ENCODE measurements around the gene ATP6V0A1. TPM values are rescaled to one million over a fixed set of nuclear protein-coding genes. Genes with fewer than 3 reads are reported as not detected.

ATP6V0A1 gene
- total RNA-seq, 1 experiment from 2014 or later = 54.6 TPM

DNA sequence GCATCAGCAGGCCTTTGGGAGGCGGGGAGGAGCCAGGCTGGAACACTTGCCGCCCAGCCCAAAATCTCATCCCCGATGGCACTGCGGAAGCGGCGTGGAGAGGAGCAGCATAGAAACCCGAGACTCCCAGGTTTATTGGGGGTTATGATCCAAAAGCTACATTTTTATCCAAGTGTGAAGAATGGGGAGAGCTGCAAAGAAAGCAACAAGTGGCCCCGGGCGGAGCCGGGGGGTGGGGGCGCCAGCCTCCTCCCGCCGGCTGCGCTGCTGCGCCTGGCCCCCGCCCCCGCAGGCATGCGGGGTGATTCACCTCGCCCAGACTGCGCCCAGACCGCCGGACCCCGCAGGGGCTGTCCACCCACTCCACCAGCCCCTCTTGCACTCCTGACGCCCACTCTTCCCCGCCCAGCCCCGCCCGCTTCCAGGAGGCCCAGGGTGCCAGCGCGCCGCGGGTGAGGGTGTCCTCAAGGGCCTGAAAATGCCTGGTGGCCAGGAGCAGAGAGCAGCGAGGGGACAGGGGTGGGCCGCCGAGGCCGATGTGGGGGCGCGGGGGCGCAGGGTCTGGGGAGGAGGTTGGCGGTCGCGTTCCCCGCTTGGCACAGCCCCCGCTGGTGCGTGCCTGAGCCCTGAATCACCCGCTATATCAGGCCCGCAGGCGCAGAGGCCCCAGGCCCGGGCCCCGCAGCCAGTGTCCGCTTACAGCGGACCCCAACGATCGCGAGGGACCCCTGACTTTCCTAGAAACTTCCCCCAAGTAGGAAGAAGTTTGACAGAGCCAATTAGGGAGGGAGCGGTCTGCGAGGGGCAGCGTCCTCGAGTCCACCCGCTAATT lies 37.0 kb upstream of the ATP6V0A1 start:
- Histone ChIP-seq H3K27me3 (replicated peaks; ENCODE audit: insufficient read depth, low read depth, low read length, poor library complexity) (no peaks in the 10 kb centered on the region), H3K9me3 (ENCODE audit: low read depth, low read length, poor library complexity, severe bottlenecking) (no peaks in the 10 kb centered on the region), H3K36me3 (ENCODE audit: insufficient read depth, low read length, poor library complexity, severe bottlenecking) (no peaks in the 10 kb centered on the region), H3K4me1 (ENCODE audit: insufficient read depth, low read length, poor library complexity, severe bottlenecking) (no peaks in the 10 kb centered on the region), H3K4me3 (ENCODE audit: low read depth, low read length, poor library complexity, severe bottlenecking) (peak overlapping the region; percentile 66), H3K27ac (ENCODE audit: low read depth, low read length, poor library complexity, severe bottlenecking) (no peak overlapping the region)
- no peak for TF ChIP-seq EZH2 (IDR thresholded peaks at IDR 0.05; ENCODE audit: borderline replicate concordance, low read depth, low read length, poor library complexity, severe bottlenecking)
- TF ChIP-seq, protein P1, sequence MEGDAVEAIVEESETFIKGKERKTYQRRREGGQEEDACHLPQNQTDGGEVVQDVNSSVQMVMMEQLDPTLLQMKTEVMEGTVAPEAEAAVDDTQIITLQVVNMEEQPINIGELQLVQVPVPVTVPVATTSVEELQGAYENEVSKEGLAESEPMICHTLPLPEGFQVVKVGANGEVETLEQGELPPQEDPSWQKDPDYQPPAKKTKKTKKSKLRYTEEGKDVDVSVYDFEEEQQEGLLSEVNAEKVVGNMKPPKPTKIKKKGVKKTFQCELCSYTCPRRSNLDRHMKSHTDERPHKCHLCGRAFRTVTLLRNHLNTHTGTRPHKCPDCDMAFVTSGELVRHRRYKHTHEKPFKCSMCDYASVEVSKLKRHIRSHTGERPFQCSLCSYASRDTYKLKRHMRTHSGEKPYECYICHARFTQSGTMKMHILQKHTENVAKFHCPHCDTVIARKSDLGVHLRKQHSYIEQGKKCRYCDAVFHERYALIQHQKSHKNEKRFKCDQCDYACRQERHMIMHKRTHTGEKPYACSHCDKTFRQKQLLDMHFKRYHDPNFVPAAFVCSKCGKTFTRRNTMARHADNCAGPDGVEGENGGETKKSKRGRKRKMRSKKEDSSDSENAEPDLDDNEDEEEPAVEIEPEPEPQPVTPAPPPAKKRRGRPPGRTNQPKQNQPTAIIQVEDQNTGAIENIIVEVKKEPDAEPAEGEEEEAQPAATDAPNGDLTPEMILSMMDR (conservative IDR thresholded peaks at IDR 0.05; ENCODE audit: low read depth, low read length) = no peak
- no TSS peak for BruUV-seq (replicated peaks)
- POLR2A ChIA-PET (ENCODE audit: low non-redundant PET) = no interaction called here
- CTCF ChIA-PET = interaction anchor here (0.5 kb wide), 1 partner anchor 109 kb away, joined by 4 read pairs; no protein-coding TSS in a partner anchor
- no peak for DNase-seq (ENCODE audit: low spot score)
- intact Hi-C loops (cut with micrococcal nuclease; ENCODE audit: unreplicated experiment) = no loop called here

DNA sequence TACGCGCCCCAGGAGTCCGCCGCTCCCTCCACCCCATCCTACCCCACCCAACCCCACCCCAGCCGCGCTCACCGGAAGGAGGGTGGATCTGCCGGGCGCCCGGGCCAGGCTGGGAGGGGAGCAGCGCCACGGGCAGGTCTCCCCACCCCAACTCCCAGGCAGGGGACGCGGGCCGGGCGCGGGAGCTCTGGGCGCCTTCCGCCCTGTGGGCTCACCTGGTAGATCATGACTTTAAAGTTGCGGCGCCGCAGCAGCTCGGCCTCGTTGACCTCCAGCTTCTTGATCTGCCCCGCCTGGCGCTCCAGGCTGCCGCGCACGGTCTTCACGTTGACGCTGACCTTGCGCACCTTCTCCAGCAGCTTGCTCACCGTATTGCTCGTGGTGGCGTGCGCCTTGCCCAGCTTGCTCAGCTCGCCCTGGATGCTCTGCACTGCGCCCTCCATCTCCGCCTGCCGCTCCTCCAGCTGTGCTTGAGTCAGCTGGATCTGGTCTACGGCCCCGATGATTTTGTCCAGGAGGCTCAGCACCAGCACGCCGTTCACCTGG lies 36.2 kb upstream of the ATP6V0A1 start:
- Histone ChIP-seq H3K4me3 (ENCODE audit: low read depth, low read length, poor library complexity, severe bottlenecking) (peak overlapping the region; percentile 66), H3K36me3 (ENCODE audit: insufficient read depth, low read length, poor library complexity, severe bottlenecking) (no peaks in the 10 kb centered on the region), H3K4me1 (ENCODE audit: insufficient read depth, low read length, poor library complexity, severe bottlenecking) (no peaks in the 10 kb centered on the region), H3K9me3 (ENCODE audit: low read depth, low read length, poor library complexity, severe bottlenecking) (no peaks in the 10 kb centered on the region), H3K27me3 (replicated peaks; ENCODE audit: insufficient read depth, low read depth, low read length, poor library complexity) (no peaks in the 10 kb centered on the region), H3K27ac (ENCODE audit: low read depth, low read length, poor library complexity, severe bottlenecking) (peak overlapping the region; percentile 47)
- ChIA-PET CTCF (interaction anchor here (0.5 kb wide), 1 partner anchor 110 kb away, joined by 4 read pairs; no protein-coding TSS in a partner anchor), POLR2A (ENCODE audit: low non-redundant PET) (no interaction called here)
- no peak for DNase-seq (ENCODE audit: low spot score)
- intact Hi-C loops (cut with micrococcal nuclease; ENCODE audit: unreplicated experiment) = no loop called here
- no peak for TF ChIP-seq EZH2 (IDR thresholded peaks at IDR 0.05; ENCODE audit: borderline replicate concordance, low read depth, low read length, poor library complexity, severe bottlenecking)
- TSS peak; percentile 70 for BruUV-seq (replicated peaks)

DNA sequence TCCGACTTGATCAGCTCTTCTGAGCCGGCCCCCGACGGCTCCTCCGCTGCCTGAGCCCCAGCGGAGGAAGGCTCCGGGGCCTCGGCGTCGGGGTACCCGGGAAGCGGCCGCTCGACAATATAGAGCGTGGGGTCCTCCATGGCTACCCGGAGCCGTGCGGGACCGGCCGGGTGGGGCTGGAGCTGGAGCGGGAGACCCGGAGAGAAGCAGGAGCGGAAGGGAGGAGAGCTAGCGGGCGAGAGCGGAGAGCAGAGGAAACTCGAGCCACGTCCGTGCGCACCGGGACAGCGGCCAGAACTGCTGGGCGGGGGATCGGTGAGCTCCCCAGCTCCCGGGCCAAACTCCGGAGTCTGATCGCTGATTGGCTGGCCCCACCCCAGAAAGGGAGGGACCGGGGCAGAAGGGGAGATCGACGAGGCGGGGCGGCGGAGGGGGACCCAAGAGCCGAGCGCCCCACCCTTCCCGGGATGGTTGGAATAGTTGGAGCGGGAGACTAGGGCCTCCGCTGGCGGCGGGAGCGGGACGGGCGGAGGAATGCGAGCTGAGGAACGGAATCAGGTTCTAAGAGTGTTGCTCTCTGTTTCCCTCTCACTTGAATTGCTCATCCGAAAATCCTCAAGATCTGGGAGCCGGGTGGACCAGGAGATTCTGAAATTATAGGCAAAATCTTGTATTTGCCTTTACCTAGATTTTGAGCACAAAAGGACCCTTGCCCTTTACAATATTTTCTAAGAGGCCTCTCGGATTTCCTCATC lies 35.5 kb upstream of the ATP6V0A1 start, which contains the start of gene CAVIN1:
Gene CAVIN1, minus strand, starts transcription at position 299 of the 755 bp plus-strand sequence. Its CDS starts 159 bp downstream, at position 140.
- ChIA-PET CTCF (interaction anchor here (0.5 kb wide), 1 partner anchor 406 kb away, joined by 3 read pairs; the partner anchor contains the start of gene DNAJC7), POLR2A (ENCODE audit: low non-redundant PET) (no interaction called here)
- H3K4me3 ChIP-seq (ENCODE audit: low read depth, low read length, poor library complexity, severe bottlenecking) = peak within 1 kb of the TSS; percentile 66
- no peak for TF ChIP-seq EZH2 (IDR thresholded peaks at IDR 0.05; ENCODE audit: borderline replicate concordance, low read depth, low read length, poor library complexity, severe bottlenecking)
- TF ChIP-seq, protein P1 (conservative IDR thresholded peaks at IDR 0.05; ENCODE audit: low read depth, low read length) = no peak
- intact Hi-C loops (cut with micrococcal nuclease; ENCODE audit: unreplicated experiment) = no loop called here
- peak within 1 kb of the TSS; percentile 47 for H3K27ac ChIP-seq (ENCODE audit: low read depth, low read length, poor library complexity, severe bottlenecking)
- no peaks in the 10 kb centered on the region for H3K27me3 ChIP-seq (replicated peaks; ENCODE audit: insufficient read depth, low read depth, low read length, poor library complexity)
- no peaks in the 10 kb centered on the region for H3K36me3 ChIP-seq (ENCODE audit: insufficient read depth, low read length, poor library complexity, severe bottlenecking)
- BruUV-seq (replicated peaks) = no TSS peak
- no peaks in the 10 kb centered on the region for H3K9me3 ChIP-seq (ENCODE audit: low read depth, low read length, poor library complexity, severe bottlenecking)
- DNase-seq (ENCODE audit: low spot score) = peak; percentile 87
- H3K4me1 ChIP-seq (ENCODE audit: insufficient read depth, low read length, poor library complexity, severe bottlenecking) = no peaks in the 10 kb centered on the region
